Tibial nerve (tissue), 4 donors: ENCODE measurements around the gene IRF8. TPM values are rescaled to one million over a fixed set of nuclear protein-coding genes. Genes with fewer than 3 reads are reported as not detected.
"Not testable (repeated sequence)": the region's sequence is repeated elsewhere in the genome, so short reads cannot be mapped to it uniquely, and the experiment has no call there.

Experiments
- DNase-seq, 2 donors: peaks; one replicate each; pipeline ENCODE4 v3.0.0-alpha.2; 2019; ENCODE audit warnings: low spot score in 2 of 2
- H3K27ac ChIP-seq, 4 donors: fragments of 200-600 bp; sonication (generic) in 3 of 4; one replicate each; pipeline ENCODE4 v1.5.1; 2017 to 2019; ENCODE audit warnings: mild to moderate bottlenecking in 1 of 4
- H3K27me3 ChIP-seq, 2 donors: fragments of 200-600 bp; sonication (generic) in 1 of 2; one replicate each; pipeline versions ENCODE4 v1.5.1 to v1.6.0; 2017 to 2019
- H3K36me3 ChIP-seq, 3 donors: fragments of 200-600 bp; sonication (generic); one replicate each; pipeline ENCODE4 v1.5.1; 2018 to 2019
- H3K4me1 ChIP-seq, 4 donors: fragments of 200-600 bp; sonication (generic) in 3 of 4; one replicate each; pipeline ENCODE4 v1.5.1; 2017 to 2019
- H3K4me3 ChIP-seq, 4 donors: fragments of 200-600 bp; sonication (generic) in 3 of 4; one replicate each; pipeline ENCODE4 v1.5.1; 2017 to 2019; ENCODE audit warnings: mild to moderate bottlenecking in 1 of 4, moderate library complexity in 1 of 4
- H3K9me3 ChIP-seq, 4 donors: fragments of 200-600 bp; sonication (generic) in 3 of 4; one replicate each; pipeline ENCODE4 v1.5.1; 2017 to 2019
- EP300 ChIP-seq, 2 donors: sonication (generic); formaldehyde crosslinking; IDR thresholded peaks; one replicate each; pipeline ENCODE4 v1.6.1; 2017; ENCODE audit warnings: antibody characterized with exemption in 2 of 2, mild to moderate bottlenecking in 1 of 2
- POLR2A ChIP-seq, 2 donors: fragments of 450-650 bp; IDR thresholded peaks; one replicate each; pipeline ENCODE4 v1.6.1; 2017; ENCODE audit warnings: antibody characterized with exemption in 2 of 2, mild to moderate bottlenecking in 2 of 2, moderate library complexity in 2 of 2
- WGBS, 2 donors: methylation state at CpG; one replicate each; pipeline ENCODE4 v1.1.5; 2018; 5-methylcytosine and 5-hydroxymethylcytosine counted together
- total RNA-seq, 4 donors: library from RNA; depleted of rRNA; stranded (reverse); fragments of >200 nt; gene quantifications; one replicate each; pipeline ENCODE4 v1.1.0, GENCODE V29; 2016
- TF ChIP-seq, protein P1 (sequence below), 5 experiments: fragments of 200-600 bp in 3 of 5; fragments of 450-650 bp in 2 of 5; sonication (generic) in 3 of 5; IDR thresholded peaks; one replicate each; pipeline ENCODE4 v1.5.1; 2016 to 2019; ENCODE audit warnings: antibody characterized with exemption in 5 of 5, mild to moderate bottlenecking in 3 of 5, moderate library complexity in 2 of 5

IRF8 gene
- total RNA-seq, 4 donors from 2014 or later: 20.5 to 30.3 (median 22.7) TPM

GRCh38 chr16:85902366-85903155, 3.6 kb downstream of the IRF8 start:
- 76 to 78% methylated on average over 19 to 20 of the region's 20 CpGs for WGBS, 2 donors

GRCh38 chr16:85903559-85903958, 4.6 kb downstream of the IRF8 start:
- Histone ChIP-seq H3K9me3 (no peaks in the 10 kb centered on the region), H3K27ac (peak overlapping the region in 1 of 4 donors; percentile 78), H3K27me3 (peaks cover 0 to 19% of the 10 kb centered on the region in 2 donors), H3K4me3 (peak overlapping the region in 1 of 4 donors; percentile 31), H3K4me1 (peaks cover 0 to 34% (median 10%) of the 10 kb centered on the region in 4 donors), H3K36me3 (peaks cover 0 to 5% (median 0%) of the 10 kb centered on the region in 3 donors)
- TF ChIP-seq POLR2A (IDR thresholded peaks at IDR 0.05) (no peak), EP300 (IDR thresholded peaks at IDR 0.05) (no peak)
- TF ChIP-seq, protein P1, sequence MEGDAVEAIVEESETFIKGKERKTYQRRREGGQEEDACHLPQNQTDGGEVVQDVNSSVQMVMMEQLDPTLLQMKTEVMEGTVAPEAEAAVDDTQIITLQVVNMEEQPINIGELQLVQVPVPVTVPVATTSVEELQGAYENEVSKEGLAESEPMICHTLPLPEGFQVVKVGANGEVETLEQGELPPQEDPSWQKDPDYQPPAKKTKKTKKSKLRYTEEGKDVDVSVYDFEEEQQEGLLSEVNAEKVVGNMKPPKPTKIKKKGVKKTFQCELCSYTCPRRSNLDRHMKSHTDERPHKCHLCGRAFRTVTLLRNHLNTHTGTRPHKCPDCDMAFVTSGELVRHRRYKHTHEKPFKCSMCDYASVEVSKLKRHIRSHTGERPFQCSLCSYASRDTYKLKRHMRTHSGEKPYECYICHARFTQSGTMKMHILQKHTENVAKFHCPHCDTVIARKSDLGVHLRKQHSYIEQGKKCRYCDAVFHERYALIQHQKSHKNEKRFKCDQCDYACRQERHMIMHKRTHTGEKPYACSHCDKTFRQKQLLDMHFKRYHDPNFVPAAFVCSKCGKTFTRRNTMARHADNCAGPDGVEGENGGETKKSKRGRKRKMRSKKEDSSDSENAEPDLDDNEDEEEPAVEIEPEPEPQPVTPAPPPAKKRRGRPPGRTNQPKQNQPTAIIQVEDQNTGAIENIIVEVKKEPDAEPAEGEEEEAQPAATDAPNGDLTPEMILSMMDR (IDR thresholded peaks at IDR 0.05): no peak
- WGBS, 2 donors: 58 to 76% methylated on average over 6 of the region's 6 CpGs
- no peak for DNase-seq

More at GRCh38 chr16:85902366-85903155, 3.6 kb downstream of the IRF8 start:
- H3K4me3 ChIP-seq: peak overlapping the region in 2 of 4 donors; percentile 5 to 31
- no peaks in the 10 kb centered on the region for H3K9me3 ChIP-seq
- peak overlapping the region in 1 of 4 donors; percentile 78 for H3K27ac ChIP-seq
- peaks cover 0 to 5% (median 0%) of the 10 kb centered on the region in 3 donors for H3K36me3 ChIP-seq
- peaks cover 0 to 25% of the 10 kb centered on the region in 2 donors for H3K27me3 ChIP-seq
- peaks cover 0 to 42% (median 12%) of the 10 kb centered on the region in 4 donors for H3K4me1 ChIP-seq
- no peak for DNase-seq
- TF ChIP-seq, protein P1 (IDR thresholded peaks at IDR 0.05): no peak

GRCh38 chr16:85905110-85906095, 6.4 kb downstream of the IRF8 start:
- DNase-seq: no peak
- H3K27me3 ChIP-seq: peaks cover 0 to 7% of the 10 kb centered on the region in 2 donors
- WGBS, 2 donors: 90 to 93% methylated on average over 20 of the region's 20 CpGs
- peaks cover 0 to 32% (median 15%) of the 10 kb centered on the region in 4 donors for H3K4me1 ChIP-seq
- H3K9me3 ChIP-seq: no peaks in the 10 kb centered on the region
- TF ChIP-seq, protein P1 (IDR thresholded peaks at IDR 0.05): no peak
- TF ChIP-seq EP300 (IDR thresholded peaks at IDR 0.05) (peak in 1 of 2 donors; percentile 36), POLR2A (IDR thresholded peaks at IDR 0.05) (no peak)
- no peak overlapping the region for H3K27ac ChIP-seq
- no peak overlapping the region for H3K4me3 ChIP-seq
- H3K36me3 ChIP-seq: peaks cover 0 to 5% (median 0%) of the 10 kb centered on the region in 3 donors

DNA sequence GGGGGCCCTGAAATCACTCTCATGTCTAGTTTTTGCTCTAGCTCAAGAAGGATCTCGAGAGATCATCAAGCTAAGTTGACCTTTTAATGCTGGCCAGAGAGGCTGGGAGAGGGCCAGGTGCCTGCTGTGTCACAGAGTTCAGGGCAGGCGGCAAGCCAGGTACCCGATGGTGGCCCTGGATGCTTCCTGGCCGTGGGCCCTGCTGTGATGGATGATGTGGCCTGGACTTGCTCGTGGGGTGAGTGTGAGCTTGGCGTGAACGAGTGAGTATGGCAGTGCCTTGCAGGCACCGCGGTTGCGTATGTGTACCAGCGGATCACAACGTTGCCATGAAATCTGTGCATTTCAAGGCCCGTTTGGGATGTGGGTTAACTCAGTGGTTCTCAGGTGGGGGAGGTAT, 7.4 kb downstream of the IRF8 start:
- Histone ChIP-seq H3K4me1 (peaks cover 0 to 39% (median 17%) of the 10 kb centered on the region in 4 donors), H3K27ac (peak overlapping the region in 1 of 4 donors; percentile 17), H3K36me3 (peaks cover 0 to 5% (median 0%) of the 10 kb centered on the region in 3 donors), H3K27me3 (peaks cover 0 to 4% of the 10 kb centered on the region in 2 donors), H3K9me3 (no peaks in the 10 kb centered on the region), H3K4me3 (no peak overlapping the region)
- DNase-seq: no peak
- TF ChIP-seq, protein P1 (IDR thresholded peaks at IDR 0.05): no peak
- TF ChIP-seq POLR2A (IDR thresholded peaks at IDR 0.05): no peak
- no peak for TF ChIP-seq EP300 (IDR thresholded peaks at IDR 0.05)
- WGBS, 2 donors: 94 to 95% methylated on average over 11 to 13 of the region's 13 CpGs

DNA sequence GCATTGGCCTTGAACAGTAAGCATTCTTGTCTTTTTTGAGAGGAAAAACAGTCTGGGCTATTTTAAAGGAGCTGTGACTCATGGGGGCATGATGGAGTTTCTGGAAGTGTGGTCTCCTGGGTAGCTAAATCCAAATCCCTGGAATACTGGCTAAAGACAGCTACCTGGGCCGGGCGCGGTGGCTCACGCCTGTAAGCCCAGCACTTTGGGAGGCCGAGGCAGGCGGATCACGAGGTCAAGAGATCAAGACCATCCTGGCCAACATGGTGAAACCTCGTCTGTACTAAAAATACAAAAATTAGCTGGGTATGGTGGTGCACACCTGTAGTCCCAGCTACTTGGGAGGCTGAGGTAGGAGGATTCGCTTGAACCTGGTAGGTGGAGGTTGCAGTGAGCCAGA, 8.3 kb downstream of the IRF8 start:
- H3K27ac ChIP-seq: peak overlapping the region in 2 of 4 donors; percentile 32 to 55
- not testable (repeated sequence) for DNase-seq, H3K36me3 ChIP-seq, H3K27me3 ChIP-seq, H3K4me3 ChIP-seq, H3K9me3 ChIP-seq
- H3K4me1 ChIP-seq: peaks cover 0 to 45% (median 21%) of the 10 kb centered on the region in 4 donors
- 87 to 91% methylated on average over 9 of the region's 9 CpGs for WGBS, 2 donors
